ENCODE measurements around the gene RGS18.
"Not testable (repeated sequence)": the region's sequence is repeated elsewhere in the genome, so short reads cannot be mapped to it uniquely, and the experiment has no call there.

The RGS18 gene

GRCh38 chr1:192160196-192160595 lies 1.9 kb downstream of the RGS18 start:
- TF ChIP-seq CTCF (conservative IDR thresholded peaks at IDR 0.05; ENCODE audit: control insufficient read depth, insufficient read depth, low read depth, low read length): no peak
- DNase-seq (ENCODE audit: low read depth): no peak
- no peak overlapping the region for H3K4me3 ChIP-seq (ENCODE audit: control insufficient read depth, low read depth, low read length)

GRCh38 chr1:192161976-192162375 lies 3.7 kb downstream of the RGS18 start:
- DNase-seq (ENCODE audit: low read depth): no peak
- no peak overlapping the region for H3K4me3 ChIP-seq (ENCODE audit: control insufficient read depth, low read depth, low read length)
- TF ChIP-seq CTCF (conservative IDR thresholded peaks at IDR 0.05; ENCODE audit: control insufficient read depth, insufficient read depth, low read depth, low read length): no peak

- TF ChIP-seq CTCF (conservative IDR thresholded peaks at IDR 0.05; ENCODE audit: control insufficient read depth, insufficient read depth, low read depth, low read length): no peak
- H3K4me3 ChIP-seq (ENCODE audit: control insufficient read depth, low read depth, low read length): no peak overlapping the region
- no peak for DNase-seq (ENCODE audit: low read depth)
Measured at GRCh38 chr1:192162376-192162775, 4.1 kb downstream of the RGS18 start.

- not testable (repeated sequence) for H3K4me3 ChIP-seq (ENCODE audit: control insufficient read depth, low read depth, low read length); DNase-seq (ENCODE audit: low read depth)
Measured at GRCh38 chr1:192165002-192165401, 6.7 kb downstream of the RGS18 start.

GRCh38 chr1:192167011-192167410 lies 8.7 kb downstream of the RGS18 start:
- no peak overlapping the region for H3K4me3 ChIP-seq (ENCODE audit: control insufficient read depth, low read depth, low read length)
- TF ChIP-seq CTCF (conservative IDR thresholded peaks at IDR 0.05; ENCODE audit: control insufficient read depth, insufficient read depth, low read depth, low read length): no peak
- DNase-seq (ENCODE audit: low read depth): no peak

GRCh38 chr1:192167911-192168700 lies 9.8 kb downstream of the RGS18 start:
- no peak for TF ChIP-seq CTCF (conservative IDR thresholded peaks at IDR 0.05; ENCODE audit: control insufficient read depth, insufficient read depth, low read depth, low read length)
- no peak overlapping the region for H3K4me3 ChIP-seq (ENCODE audit: control insufficient read depth, low read depth, low read length)
- no peak for DNase-seq (ENCODE audit: low read depth)

GRCh38 chr1:192168964-192169363 lies 10.7 kb downstream of the RGS18 start:
- DNase-seq (ENCODE audit: low read depth): no peak
- TF ChIP-seq CTCF (conservative IDR thresholded peaks at IDR 0.05; ENCODE audit: control insufficient read depth, insufficient read depth, low read depth, low read length): no peak
- no peak overlapping the region for H3K4me3 ChIP-seq (ENCODE audit: control insufficient read depth, low read depth, low read length)
